GM18498 (cell line): Measurements from ENCODE around the gene PGLYRP3.
"Not testable (repeated sequence)": the region's sequence is repeated elsewhere in the genome, so short reads cannot be mapped to it uniquely, and the experiment has no call there.

Experiments used
- ATAC-seq: cut with Tn5 transposase; IDR thresholded peaks from one replicate; pipeline ENCODE4 v1.9.1; 2021; ENCODE audit warnings: mild to moderate bottlenecking, moderate library complexity; ENCODE audit not compliant: unreplicated experiment

Gene PGLYRP3

DNA sequence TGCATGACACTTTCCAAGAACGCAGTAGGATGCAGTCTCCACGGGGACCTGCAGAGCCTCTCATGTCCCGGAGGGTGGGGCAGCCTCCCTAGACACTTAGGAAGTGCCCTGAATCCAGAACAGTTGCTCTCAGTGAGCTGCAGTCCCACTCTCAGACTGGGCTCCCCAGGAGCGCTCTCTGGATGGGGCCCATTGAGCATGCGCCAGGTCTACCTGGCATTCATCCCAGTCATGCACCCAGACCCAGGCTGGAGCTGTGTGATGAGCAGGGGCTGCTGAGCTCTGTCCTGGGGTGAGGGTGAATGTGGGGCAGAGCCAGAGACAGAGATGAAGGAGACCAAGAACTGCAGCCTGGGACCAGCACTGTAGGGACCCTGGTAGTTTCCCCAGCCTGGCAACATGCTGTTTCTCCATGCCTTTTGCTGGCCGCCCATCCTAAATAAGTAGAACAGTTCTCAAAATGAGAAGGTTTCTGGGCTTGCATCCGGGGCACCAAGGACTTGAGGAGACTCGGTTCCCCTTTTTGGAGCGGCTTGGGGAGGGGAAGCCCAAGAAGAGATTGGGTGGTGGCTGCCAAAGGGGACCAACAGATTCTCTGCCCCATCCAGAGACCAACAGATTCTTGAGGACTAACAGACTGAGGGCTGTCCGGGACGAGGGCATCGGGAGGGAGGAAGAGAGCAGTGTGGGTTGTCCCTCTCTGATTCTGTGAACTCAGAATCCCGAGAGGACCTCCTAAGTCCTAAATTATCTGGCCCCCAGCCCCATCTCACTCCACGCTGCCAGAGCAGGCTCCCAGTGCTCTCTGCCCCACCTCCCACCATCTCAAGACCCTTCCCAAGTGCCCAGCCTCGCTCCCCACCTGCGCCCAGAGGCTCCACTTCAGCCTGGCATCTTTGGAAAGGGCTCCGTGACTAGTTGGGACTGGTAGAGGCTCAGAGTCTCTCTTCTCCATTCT lies 36.9 kb upstream of the PGLYRP3 start:
- ATAC-seq, result no peak

DNA sequence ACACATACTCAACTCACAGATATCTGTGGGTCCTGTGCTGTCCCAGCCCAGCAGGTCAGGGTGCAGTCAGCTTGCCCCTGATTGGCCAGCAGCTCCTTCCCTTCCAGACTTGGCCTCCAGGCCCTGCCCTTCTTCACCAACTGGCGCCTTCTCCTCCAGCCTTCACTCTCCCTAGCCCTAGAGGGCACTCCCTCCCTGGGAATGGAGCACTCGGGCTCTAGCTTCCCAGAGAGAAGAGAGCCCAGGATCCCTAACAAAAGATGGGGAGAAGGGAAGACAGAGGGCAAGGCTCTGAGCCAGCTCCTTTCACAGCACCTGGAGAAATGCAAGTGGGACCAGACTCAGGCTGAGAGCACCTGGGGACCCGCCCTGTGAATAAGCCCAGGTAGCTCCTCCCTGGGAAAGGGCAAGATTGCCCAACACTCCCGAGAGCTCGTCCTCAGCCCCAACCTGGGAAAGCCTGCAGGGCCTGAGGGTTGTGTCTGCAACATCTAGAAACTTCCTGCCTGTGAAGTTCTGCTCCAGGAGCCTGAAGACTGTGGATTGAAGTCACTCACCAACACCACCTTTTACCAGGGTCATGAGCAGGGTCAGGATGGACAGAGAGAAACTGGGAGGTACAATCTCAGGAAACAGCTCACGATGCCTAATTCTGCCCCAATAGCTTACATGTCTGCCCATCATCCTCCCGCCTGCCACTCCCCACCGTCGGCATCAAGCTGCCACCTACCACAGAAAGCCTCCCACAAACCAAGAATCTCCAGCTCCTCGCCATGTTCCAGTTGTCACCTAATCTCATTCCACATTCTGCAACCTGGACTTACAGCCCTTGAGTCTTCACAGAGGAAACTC lies 36.0 kb upstream of the PGLYRP3 start, which contains the start of gene PGLYRP4:
TSS of gene PGLYRP4 (minus strand) at position 331 of the 852 bp plus-strand sequence. CDS start 909 bp downstream, outside the sequence.
- ATAC-seq, result no peak

DNA sequence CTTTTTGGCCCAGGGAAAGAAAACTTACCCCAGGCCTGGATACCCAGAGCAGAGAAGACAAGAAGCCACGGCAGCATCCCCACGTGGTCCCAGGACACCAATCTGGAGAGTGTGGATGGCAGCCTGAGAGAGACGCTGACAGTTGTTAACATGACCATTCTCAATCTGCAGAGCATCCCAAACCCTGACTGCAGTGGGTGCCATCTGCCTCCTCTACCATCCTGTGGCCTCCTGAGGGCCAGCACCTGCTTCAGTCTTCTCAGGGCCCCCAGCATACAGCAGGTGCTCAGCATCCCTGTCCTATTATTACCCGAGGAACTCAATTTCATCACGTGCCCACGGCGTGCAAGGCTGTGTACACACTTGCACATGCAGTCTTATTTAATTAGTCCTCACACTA lies 35.1 kb upstream of the PGLYRP3 start:
- no peak for ATAC-seq

DNA sequence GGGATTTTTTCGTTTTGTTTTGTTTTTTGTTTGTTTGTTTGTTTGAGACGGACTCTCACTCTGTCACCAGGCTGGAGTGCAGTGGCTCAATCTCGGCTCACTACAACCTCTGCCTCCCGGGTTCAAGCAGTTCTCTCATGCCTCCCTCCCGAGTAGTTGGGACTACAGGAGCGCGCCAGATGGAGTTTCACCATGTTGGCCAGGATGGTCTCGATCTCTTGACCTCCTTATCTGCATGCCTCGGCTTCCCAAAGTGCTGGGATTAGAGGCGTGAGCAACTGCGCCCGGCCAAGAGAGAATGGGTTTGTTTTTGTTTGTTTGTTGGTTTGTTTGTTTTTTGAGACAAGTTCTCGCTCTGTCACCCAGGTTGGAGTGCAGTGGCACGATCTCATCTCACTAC lies 34.3 kb upstream of the PGLYRP3 start:
- not testable (repeated sequence) for ATAC-seq

DNA sequence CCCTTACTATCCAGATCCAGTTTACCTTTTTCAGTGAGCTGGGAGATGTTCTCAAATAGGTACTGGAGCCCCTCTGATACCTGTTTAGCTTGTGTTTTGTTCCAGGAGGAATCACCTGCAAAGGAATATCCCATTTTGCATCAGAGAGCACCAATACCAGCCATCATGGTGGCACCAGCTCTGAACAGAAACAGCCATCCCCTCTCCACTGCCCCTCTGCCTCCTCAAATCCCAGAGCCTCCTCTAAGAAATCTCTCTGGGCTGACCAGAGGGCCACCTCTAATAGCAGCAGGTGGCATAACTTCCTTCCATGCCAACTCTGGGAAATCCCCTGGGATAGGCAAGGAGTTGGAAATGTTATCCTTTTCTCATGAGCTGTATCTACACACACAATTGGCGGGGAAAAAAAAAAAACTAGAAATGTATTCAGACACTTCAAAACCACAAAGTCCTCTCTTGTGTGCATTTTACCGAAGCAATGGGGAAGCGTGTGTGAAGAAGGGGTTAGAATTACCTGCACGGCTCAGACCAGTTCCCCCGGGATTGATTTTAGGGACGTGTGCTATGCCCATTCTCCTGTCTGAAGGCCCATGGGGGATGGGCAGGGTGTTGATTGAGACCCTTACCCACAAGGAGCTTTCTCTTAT lies 33.4 kb upstream of the PGLYRP3 start:
- ATAC-seq, result no peak

DNA sequence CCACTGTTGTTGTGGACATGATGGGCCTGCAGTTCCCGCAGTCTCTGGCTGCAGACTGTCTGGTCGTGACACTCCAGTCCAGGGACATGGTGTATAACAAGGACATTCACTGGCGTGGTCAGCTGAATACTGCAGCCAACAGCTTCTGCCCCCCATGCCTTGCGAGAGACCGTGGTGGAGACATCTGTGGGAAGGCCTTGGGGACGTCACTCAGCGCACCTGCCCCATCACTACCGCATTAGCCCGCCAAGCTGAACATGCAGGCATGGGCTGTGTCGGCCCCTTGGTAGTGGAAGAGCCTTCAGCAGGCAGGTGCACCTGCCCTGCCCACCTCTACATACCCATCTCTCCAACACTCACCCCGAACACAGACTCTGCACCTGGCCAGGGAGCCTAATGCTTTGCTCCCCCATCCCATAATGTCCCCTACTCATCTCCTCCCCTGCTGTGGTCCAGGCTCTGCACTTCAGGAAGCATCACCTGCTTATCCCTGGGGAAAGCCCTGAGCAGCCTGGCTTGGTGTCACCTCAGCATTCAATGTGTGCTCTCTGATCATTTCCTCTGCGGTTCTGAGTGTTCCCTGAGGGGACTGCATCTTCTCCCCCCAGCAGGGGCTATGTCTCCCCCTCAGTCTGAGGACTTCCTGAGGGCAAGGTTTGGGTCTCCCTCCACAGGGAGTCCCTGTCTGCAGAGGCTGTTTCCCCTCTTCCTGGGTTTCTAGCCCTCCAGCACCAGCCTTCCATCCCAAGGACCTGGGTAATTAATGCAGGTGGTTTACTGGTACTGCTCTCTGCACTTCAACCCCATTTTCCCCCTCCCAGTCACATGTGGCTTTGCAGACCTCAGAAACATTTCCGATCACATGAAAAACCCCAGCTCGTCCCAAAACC lies 32.7 kb upstream of the PGLYRP3 start:
- no peak for ATAC-seq

DNA sequence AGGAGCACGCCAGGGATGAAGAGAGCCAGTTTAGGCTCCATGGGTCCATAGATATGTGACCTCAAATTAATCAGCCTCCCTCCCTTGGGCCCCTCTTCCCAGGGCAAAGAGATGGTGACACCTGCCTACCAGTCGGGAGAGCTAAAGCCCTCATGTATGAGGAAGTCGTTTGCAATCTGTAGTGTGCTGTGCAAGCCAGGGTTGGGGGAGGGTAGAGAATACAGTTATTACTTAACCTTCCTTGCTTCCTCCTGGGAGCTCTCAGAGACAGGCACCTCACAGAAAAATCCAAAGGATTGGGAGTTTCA lies 31.9 kb upstream of the PGLYRP3 start:
- ATAC-seq, result no peak

DNA sequence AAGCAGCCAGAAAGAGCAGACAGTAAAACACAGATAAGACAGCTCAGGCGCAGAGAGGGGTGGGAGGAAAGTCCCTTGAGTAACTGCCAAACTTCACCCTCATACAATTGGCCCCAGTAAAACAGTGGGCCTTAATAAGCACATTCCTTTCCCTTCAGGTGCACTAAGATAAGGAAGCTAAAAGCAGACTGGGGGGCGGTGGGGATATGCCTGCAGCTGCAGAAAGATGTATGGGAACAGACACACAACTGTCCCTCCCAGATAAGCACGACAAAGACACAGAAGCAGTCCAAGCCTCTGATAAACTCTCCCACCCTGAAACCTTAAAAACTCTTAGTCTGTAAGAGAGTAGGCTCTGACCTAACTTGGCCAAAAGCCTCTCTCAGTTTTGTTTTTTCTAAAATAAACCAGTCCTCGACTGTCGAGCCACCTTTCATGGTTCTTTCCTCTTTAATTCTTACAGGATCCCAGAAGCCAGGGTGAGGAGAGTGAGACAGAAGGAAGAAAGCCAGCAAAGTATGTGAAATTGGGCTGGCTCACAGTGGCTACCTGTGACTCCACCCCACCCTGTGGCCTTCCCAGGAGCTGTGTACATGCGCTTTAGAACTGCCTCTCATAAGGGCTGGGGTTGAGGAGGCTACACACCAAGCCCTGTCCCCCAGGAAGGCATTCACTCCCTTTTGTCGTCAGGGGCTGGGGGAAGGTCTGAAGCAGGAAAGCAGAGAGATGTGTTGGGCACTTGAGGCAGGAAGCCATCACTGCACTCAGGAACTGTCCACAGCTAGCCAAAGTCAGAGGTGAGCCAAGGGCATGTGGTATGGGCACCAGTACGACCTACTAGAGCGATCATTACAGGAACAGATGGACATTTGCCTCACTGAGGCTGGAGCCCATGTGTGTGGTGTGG lies 31.3 kb upstream of the PGLYRP3 start:
- ATAC-seq, result no peak

DNA sequence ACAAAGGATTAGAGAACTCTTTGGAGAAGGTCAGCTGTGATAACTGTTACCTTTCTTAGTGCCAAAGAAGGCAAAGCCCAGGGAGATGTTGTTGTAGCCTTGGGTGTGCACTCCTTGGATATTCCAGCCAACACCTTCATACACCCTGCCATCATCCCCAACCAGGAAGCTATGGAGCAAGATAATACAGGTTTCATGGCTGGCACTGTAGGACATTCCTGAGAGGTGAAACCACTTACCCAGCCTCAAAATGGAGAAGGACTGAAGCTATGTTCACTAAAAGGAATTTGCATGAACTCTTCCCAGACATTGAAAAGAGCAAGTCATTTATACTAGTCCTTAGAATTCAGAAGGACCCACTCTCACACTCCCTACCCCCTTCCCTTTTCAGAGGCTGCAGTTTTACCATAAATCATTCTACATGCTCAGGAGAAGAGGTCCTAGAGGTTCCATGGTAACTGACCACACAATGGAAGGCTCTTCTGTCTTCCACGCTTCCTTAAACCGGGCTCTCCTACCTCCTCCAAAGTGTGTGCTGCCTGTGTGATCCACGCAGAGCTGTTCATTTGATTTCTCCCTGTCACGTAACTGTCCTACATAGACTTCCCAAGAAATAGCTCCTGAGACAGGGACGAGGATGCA lies 30.4 kb upstream of the PGLYRP3 start:
- no peak for ATAC-seq

DNA sequence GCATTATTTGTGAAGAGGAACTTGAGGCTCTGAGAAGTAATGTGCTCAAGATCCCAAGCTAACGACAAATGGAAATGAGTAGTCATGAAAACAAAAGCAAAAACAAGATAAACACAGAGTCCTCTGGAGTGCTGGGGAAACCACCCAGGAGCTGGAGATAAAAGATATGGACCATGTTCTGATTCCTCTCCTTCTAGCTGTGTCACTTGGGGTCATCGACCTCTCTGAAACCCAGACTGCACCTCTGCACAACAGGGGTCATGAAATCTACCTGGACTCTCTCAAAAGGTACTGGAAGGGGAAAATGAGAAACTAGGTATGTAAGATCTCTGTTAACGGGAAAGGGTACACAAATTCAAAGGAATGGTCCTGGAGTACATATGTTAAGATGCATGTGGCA lies 29.4 kb upstream of the PGLYRP3 start:
- no peak for ATAC-seq

DNA sequence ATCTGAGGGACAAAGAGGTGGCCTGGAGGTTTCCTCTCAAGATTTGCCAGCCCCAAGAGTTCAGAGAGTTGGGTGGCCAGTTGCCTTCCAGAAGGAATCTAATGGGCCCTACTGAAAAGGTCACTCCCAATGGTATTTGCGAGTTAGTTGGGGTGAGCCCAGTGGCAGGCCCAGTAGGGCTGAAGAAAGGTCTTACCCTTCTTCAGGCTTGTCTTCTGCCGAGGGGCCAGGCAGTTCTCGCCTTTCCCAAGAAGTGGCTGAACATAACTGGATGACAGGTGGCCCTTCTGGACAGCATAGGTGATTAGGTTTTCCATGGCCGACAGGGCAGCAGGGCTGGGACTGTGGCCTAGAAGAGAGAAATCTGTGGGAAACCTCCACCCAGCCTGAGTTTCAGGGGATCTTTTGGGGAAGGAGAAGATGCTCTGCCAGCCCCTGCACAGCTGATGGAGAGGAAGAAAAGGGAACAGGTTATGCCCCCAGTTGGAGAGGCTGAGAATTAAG lies 28.7 kb upstream of the PGLYRP3 start:
- ATAC-seq, result no peak

DNA sequence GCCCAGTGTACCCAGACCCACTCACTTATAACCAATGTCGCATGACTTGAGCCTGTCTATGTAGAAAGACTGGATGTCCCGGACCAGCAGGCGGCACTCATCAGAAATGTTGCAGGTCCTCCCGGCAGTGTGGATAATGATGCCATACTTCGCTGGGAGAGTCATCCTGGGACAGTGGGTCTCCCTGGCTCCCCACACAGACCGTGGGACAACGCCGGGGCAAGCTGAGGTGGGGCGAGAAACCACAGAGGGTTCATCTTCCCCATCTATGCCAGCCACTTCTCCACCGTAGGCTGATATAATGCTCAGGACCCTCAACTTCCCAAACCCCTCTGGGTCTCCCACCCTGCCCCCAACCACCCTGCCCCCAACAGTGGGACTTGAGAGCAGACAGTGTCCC lies 27.6 kb upstream of the PGLYRP3 start:
- ATAC-seq, result no peak

DNA sequence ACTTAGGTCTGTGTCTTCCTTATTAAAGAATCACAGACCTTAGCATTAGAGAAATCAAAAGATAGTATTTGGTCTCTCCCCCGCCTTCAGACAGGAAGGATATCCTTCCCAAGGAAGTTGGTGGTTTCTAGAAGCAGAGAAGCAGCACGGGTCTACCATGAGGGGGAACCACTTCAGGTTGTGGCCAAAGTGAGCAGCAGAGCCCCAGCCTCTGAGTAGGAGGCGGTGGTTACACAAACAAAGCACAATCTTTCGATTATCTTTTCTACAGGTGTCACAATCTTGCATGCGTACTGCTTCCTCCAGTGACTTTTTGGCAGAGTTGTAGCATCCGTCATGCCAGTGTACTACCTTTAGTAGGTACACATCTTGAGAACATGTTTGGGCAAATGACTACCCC lies 27.1 kb upstream of the PGLYRP3 start:
- ATAC-seq, result no peak

DNA sequence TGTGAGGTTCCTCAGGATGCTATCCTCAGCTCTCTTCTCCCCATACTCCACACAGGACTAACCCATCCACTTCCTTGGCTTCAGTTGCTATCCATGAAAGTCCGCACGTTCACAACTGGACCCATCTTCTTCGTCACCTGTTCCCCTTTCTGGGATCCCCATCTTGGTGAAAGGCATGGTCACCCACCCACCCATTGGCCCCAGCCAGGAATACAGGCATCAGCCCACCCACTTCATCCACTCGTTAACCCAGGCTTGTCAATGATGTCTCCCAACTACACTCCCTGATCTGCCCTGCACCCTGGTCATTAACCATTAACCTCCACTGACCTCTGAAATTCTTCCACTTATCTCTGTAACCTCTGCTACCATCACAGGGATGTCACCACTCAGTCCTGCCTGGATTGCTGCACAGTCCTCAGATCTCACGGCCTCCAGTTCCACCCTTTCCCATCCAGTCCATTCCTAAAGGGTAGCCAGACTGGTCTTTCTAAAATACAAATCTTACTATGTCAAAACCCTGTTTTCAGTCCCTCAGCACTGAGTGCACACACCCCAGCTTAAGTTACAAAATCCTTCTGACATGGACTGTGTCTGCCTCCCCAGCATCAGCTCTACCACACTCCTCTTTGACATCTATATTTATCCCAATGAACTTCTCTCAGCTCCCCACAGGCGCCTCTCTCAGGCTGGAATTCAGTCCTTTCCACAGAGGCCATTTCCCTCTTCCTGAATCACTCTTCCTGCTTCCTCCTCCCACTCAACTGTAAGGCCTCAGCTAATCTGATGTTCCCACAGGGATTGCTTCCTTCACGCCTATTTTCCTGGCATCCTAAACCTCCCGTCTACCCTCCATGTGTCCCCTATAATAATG lies 25.5 kb upstream of the PGLYRP3 start:
- ATAC-seq, result no peak

DNA sequence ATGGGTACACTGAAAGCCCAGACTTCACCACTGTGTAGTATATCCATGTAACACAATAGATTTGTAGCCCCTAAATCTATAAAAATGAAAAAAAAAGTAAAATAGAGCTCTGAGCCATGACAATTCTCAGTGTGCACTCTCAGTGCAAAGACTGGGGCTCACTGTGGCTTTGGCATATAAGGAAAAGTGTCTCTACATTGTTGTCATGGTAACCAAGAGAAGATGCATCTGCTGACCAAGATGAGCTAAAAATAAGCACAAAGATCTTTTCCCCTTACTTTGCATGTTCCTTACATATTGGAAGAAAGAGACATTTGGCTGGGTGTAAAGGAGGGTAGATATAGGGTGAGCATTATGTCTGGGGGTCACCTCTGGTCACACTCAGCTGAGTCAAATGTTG lies 23.9 kb upstream of the PGLYRP3 start:
- ATAC-seq, result no peak

DNA sequence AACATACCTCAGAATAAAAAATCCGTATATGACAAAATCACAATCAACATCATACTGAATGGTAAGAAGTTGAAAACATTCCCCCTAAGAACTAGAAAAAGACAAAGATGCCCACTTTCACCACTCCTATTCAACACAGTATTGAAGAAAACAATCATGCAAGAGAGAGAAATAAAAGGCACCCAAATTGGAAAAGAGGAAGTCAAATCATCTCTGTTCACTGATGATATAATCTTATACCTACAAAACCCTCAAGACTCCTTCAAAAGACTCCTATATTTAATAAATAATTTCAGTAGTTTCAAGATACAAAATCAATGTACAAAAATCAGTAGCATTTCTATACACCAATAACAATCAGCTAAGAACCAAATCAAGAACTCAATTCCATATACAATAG lies 21.1 kb upstream of the PGLYRP3 start:
- no peak for ATAC-seq

DNA sequence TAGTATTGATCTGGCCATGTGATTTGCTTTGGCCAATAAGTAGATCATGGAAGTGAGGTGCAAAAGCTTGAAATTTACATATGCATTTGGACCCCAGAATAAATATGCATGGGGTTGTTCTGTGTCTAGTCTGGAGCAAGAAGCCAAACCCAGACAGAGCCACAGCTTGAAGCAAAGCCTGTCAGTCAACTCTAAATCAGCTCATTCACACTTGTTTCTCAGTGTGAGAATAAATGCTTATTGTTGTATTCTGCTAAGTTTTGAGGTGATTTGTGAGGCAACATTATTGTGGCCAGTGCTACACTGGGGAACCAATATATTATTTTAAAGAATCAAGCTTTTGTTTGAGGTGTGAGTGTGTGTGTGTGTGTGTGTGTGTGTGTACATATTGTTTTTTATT lies 12.2 kb upstream of the PGLYRP3 start:
- no peak for ATAC-seq

DNA sequence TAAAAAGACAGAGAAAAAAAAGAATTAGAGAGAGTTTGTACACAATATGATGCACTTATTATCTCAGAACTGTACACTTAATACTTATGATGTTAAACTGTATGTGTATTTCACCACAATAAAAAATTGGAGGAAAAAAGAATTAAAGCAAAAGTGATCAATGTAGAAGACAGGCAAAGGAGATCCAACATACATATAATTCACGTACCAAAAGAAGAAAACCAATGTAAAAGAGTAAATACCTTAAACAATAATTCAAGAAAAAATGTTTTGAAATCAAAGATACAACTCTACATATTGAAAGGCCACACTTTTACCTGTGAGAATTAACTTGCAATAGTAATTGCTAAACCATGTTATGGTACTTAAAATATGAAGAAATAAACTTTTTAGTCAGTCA lies 9.8 kb upstream of the PGLYRP3 start:
- ATAC-seq, result no peak
